H1 (cell line): ENCODE data around the gene RFX2. TPM values are rescaled to one million over a fixed set of nuclear protein-coding genes. Genes with fewer than 3 reads are reported as not detected.

Experiments
- E2F6 ChIP-seq: IDR thresholded peaks from 2 replicates; pipeline ENCODE4 v1.6.1; 2012; ENCODE audit warnings: inconsistent platforms
- EZH2 ChIP-seq: fragments of 200-600 bp; sonication (generic); IDR thresholded peaks from 2 replicates; pipeline ENCODE4 v1.7.1; 2012; ENCODE audit warnings: low read depth, mild to moderate bottlenecking, moderate library complexity, low read length, inconsistent platforms; ENCODE audit not compliant: severe bottlenecking
- NRF1 ChIP-seq: IDR thresholded peaks from 2 replicates; pipeline ENCODE4 v1.6.1; 2011; ENCODE audit warnings: mild to moderate bottlenecking, low read depth, low read length, improper control_type of control experiment
- PHF8 ChIP-seq: fragments of 200-600 bp; sonication (generic); conservative IDR thresholded peaks from 2 replicates; pipeline ENCODE4 v1.7.1; 2012; ENCODE audit warnings: low read depth, mild to moderate bottlenecking, inconsistent platforms, low read length, moderate library complexity
- RAD21 ChIP-seq, 2 experiments: IDR thresholded peaks in 1 of 2; conservative IDR thresholded peaks in 1 of 2; 2 replicates each; pipeline ENCODE4 v1.6.1; 2011; ENCODE audit warnings: low read depth in 2 of 2, low read length in 2 of 2, improper control_type of control experiment in 1 of 2, inconsistent platforms in 1 of 2, mild to moderate bottlenecking in 1 of 2, moderate library complexity in 1 of 2
- RBBP5 ChIP-seq: IDR thresholded peaks from 2 replicates; pipeline ENCODE4 v1.7.1; 2012; ENCODE audit warnings: low read depth, mild to moderate bottlenecking, inconsistent platforms, low read length, moderate library complexity, borderline replicate concordance
- SIRT6 ChIP-seq: IDR thresholded peaks from one replicate; pipeline ENCODE4 v1.7.1; 2012; ENCODE audit warnings: low read length, inconsistent platforms
- polyA plus RNA-seq, 7 experiments: library from polyadenylated mRNA; depleted of rRNA in 3 of 7; stranded (reverse) in 5 of 7; unstranded in 2 of 7; fragments of >200 nt in 5 of 7; fragments of 200-250 nt in 2 of 7; gene quantifications; 1 replicate in 5 of 7; 2 replicates in 1 of 7; 4 replicates in 1 of 7; pipeline versions ENCODE4 v1.2.1 to v1.2.3, GENCODE V29; 2011 to 2013; ENCODE audit warnings: missing spikeins in 2 of 7, mixed read lengths in 2 of 7
- total RNA-seq: library from RNA; stranded (reverse); fragmentation: NEBNext Ultra II Directional; extraction: Animal tissue kit (Norgen Biotek cat#: 25700); gene quantifications from 2 replicates; pipeline ENCODE4 v1.2.1, GENCODE V29; 2021

Gene RFX2
- total and polyA plus RNA-seq, 2 of the 8 experiments (the other 6 are each of a cell fraction or from before 2014, with no cell fraction given), result 4.8 to 5.3 TPM

- TF ChIP-seq E2F6 (no peak), NRF1 (no peak), EZH2 (no peak), RAD21 (IDR thresholded peaks at IDR 0.05 in 1 of 2, conservative IDR thresholded peaks at IDR 0.05 in 1 of 2; ENCODE audit: low read depth in 2 of 2, low read length in 2 of 2) (peak; percentile 86 to 90), PHF8 (no peak), SIRT6 (no peak), RBBP5 (no peak)
Measured at GRCh38 chr19:6125571-6125989, 15.3 kb upstream of the RFX2 start (continued).
